Mucosa of gallbladder (tissue), 1 donor: ENCODE data around the gene FRMD4A. TPM values are rescaled to one million over a fixed set of nuclear protein-coding genes. Genes with fewer than 3 reads are reported as not detected.

Source experiments
- DNase-seq: peaks from one replicate; pipeline ENCODE4 v3.0.0-alpha.2; 2020; ENCODE audit warnings: low spot score
- total RNA-seq: library from RNA; stranded (reverse); gene quantifications from one replicate; pipeline ENCODE4 v1.2.1, GENCODE V29; 2021
- donor health status: DM: no; HTN: no; CAD: no.

FRMD4A gene
- total RNA-seq, 1 donor from 2014 or later, result 55.4 TPM

GRCh38 chr10:14191407-14191806, 139.3 kb downstream of the FRMD4A start:
- DNase-seq, result no peak

GRCh38 chr10:14190702-14191101, 140.0 kb downstream of the FRMD4A start:
- DNase-seq, result no peak

- no peak for DNase-seq
Measured at GRCh38 chr10:14186245-14186644, 144.5 kb downstream of the FRMD4A start.

- no peak for DNase-seq
Measured at GRCh38 chr10:14185316-14186045, 145.2 kb downstream of the FRMD4A start.

GRCh38 chr10:14184841-14185315, 145.8 kb downstream of the FRMD4A start:
- no peak for DNase-seq

- DNase-seq, result no peak
Measured at GRCh38 chr10:14182781-14183180, 147.9 kb downstream of the FRMD4A start.

- DNase-seq, result no peak
Measured at GRCh38 chr10:14181567-14181936, 149.2 kb downstream of the FRMD4A start.

GRCh38 chr10:14180911-14181566, 149.7 kb downstream of the FRMD4A start:
- no peak for DNase-seq

GRCh38 chr10:14179251-14179650, 151.5 kb downstream of the FRMD4A start:
- DNase-seq, result no peak

GRCh38 chr10:14173706-14174594, 156.8 kb downstream of the FRMD4A start:
- DNase-seq, result no peak

GRCh38 chr10:14173391-14173705, 157.4 kb downstream of the FRMD4A start:
- DNase-seq, result no peak

GRCh38 chr10:14172336-14172950, 158.3 kb downstream of the FRMD4A start:
- DNase-seq, result no peak

- DNase-seq, result no peak
Measured at GRCh38 chr10:14171336-14171735, 159.4 kb downstream of the FRMD4A start.

GRCh38 chr10:14163377-14164086, 167.2 kb downstream of the FRMD4A start:
- no peak for DNase-seq

- no peak for DNase-seq
Measured at GRCh38 chr10:14162629-14163344, 167.9 kb downstream of the FRMD4A start.

- no peak for DNase-seq
Measured at GRCh38 chr10:14162061-14162460, 168.7 kb downstream of the FRMD4A start.

- DNase-seq, result no peak
Measured at GRCh38 chr10:14160299-14160698, 170.4 kb downstream of the FRMD4A start.

- no peak for DNase-seq
Measured at GRCh38 chr10:14158575-14158974, 172.1 kb downstream of the FRMD4A start.

GRCh38 chr10:14156104-14156503, 174.6 kb downstream of the FRMD4A start:
- DNase-seq, result no peak

- DNase-seq, result no peak
Measured at GRCh38 chr10:14153570-14154055, 177.1 kb downstream of the FRMD4A start.

- DNase-seq, result no peak
Measured at GRCh38 chr10:14151571-14151970, 179.2 kb downstream of the FRMD4A start.
